ENCODE results near the gene MZF1.

MZF1 gene

GRCh38 chr19:58572818-58573657, at the start of gene MZF1:
Gene MZF1 (minus strand): TSS chr19:58573335. CDS start chr19:58571389, 1,946 bp downstream.
- TF ChIP-seq RAD21 (IDR thresholded peaks at IDR 0.05; ENCODE audit: low read depth) (no peak), REST (IDR thresholded peaks at IDR 0.05; ENCODE audit: low read depth) (no peak), USF1 (IDR thresholded peaks at IDR 0.05) (peak; percentile 73), EGR1 (IDR thresholded peaks at IDR 0.05) (peak; percentile 65; the same call in 1 of the 2 replicates), MAX (IDR thresholded peaks at IDR 0.05) (peak; percentile 41), NFIC (IDR thresholded peaks at IDR 0.05) (no peak), TAF1 (IDR thresholded peaks at IDR 0.05; ENCODE audit: low read depth) (no peak), CEBPB (IDR thresholded peaks at IDR 0.05) (no peak), YY1 (IDR thresholded peaks at IDR 0.05; ENCODE audit: low read depth) (peak; percentile 81), EP300 (IDR thresholded peaks at IDR 0.05; ENCODE audit: borderline replicate concordance) (0 out of 2 replicates have a peak, but pooled peaks have one; percentile 5), TCF12 (IDR thresholded peaks at IDR 0.05; ENCODE audit: low read depth) (peak; percentile 10), CREB1 (IDR thresholded peaks at IDR 0.05; ENCODE audit: low read depth) (peak; percentile 95), FOXM1 (IDR thresholded peaks at IDR 0.05; ENCODE audit: borderline replicate concordance, low read depth) (peak; percentile 52), TEAD4 (IDR thresholded peaks at IDR 0.05) (peak; percentile 4; the same call in 1 of the 2 replicates), ZBTB7A (IDR thresholded peaks at IDR 0.05; ENCODE audit: low read depth) (no peak)

GRCh38 chr19:58586133-58586765, 13.1 kb upstream of the MZF1 start:
- TF ChIP-seq ZBTB7A (IDR thresholded peaks at IDR 0.05; ENCODE audit: low read depth) (no peak), FOXM1 (IDR thresholded peaks at IDR 0.05; ENCODE audit: borderline replicate concordance, low read depth) (no peak), CEBPB (IDR thresholded peaks at IDR 0.05) (no peak), USF1 (IDR thresholded peaks at IDR 0.05) (no peak), EP300 (IDR thresholded peaks at IDR 0.05; ENCODE audit: borderline replicate concordance) (no peak), REST (IDR thresholded peaks at IDR 0.05; ENCODE audit: low read depth) (no peak), TAF1 (IDR thresholded peaks at IDR 0.05; ENCODE audit: low read depth) (no peak), EGR1 (IDR thresholded peaks at IDR 0.05) (no peak), MAX (IDR thresholded peaks at IDR 0.05) (no peak), TEAD4 (IDR thresholded peaks at IDR 0.05) (no peak), NFIC (IDR thresholded peaks at IDR 0.05) (no peak), YY1 (IDR thresholded peaks at IDR 0.05; ENCODE audit: low read depth) (no peak), CREB1 (IDR thresholded peaks at IDR 0.05; ENCODE audit: low read depth) (no peak), RAD21 (IDR thresholded peaks at IDR 0.05; ENCODE audit: low read depth) (no peak), TCF12 (IDR thresholded peaks at IDR 0.05; ENCODE audit: low read depth) (no peak)

- TF ChIP-seq EP300 (IDR thresholded peaks at IDR 0.05; ENCODE audit: borderline replicate concordance) (no peak), CEBPB (IDR thresholded peaks at IDR 0.05) (no peak), REST (IDR thresholded peaks at IDR 0.05; ENCODE audit: low read depth) (no peak), NFIC (IDR thresholded peaks at IDR 0.05) (no peak), USF1 (IDR thresholded peaks at IDR 0.05) (no peak), YY1 (IDR thresholded peaks at IDR 0.05; ENCODE audit: low read depth) (no peak), TEAD4 (IDR thresholded peaks at IDR 0.05) (no peak), TCF12 (IDR thresholded peaks at IDR 0.05; ENCODE audit: low read depth) (no peak), MAX (IDR thresholded peaks at IDR 0.05) (no peak), EGR1 (IDR thresholded peaks at IDR 0.05) (no peak), ZBTB7A (IDR thresholded peaks at IDR 0.05; ENCODE audit: low read depth) (no peak), TAF1 (IDR thresholded peaks at IDR 0.05; ENCODE audit: low read depth) (no peak), RAD21 (IDR thresholded peaks at IDR 0.05; ENCODE audit: low read depth) (no peak), CREB1 (IDR thresholded peaks at IDR 0.05; ENCODE audit: low read depth) (no peak), FOXM1 (IDR thresholded peaks at IDR 0.05; ENCODE audit: borderline replicate concordance, low read depth) (no peak)
These were observed 12.5 kb upstream of the MZF1 start for GRCh38 chr19:58585442-58586132.

Data from Ishikawa (cell line).